NCI-H2029 treated with DMSO at 0.1 percent for 48 hours (cell line): ENCODE results near the gene PDE4A.
"Not testable (repeated sequence)": the region's sequence is repeated elsewhere in the genome, so short reads cannot be mapped to it uniquely, and the experiment has no call there.

ENCODE experiments used
- DNase-seq: peaks from one replicate; lab custom pipeline; 2025; lab: John Stamatoyannopoulos, UW

Gene PDE4A

GRCh38 chr19:10420444-10421239, at the start of gene PDE4A:
PDE4A (plus strand) TSS chr19:10420538; CDS start chr19:10420765, 227 bp downstream.
- DNase-seq, result no peak

DNA sequence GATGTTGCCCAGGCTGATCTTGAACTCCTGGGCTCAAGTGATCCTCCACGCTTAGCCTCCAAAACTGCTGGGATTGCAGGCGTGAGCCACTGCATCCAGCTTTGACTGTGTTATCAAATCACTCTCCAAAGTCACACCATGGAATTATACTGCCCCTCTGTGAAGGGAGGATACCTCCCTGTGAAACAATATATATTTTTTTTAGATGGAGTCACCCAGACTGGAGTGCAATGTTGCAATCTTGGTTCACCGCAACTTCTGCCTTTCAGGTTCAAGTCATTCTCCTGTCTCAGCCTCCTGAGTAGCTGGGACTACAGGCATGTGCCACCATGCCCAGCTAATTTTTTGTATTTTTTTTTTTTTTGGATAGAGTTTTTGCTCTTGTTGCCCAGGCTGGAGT, 47.6 kb upstream of the PDE4A start:
- DNase-seq, result no peak

- DNase-seq, result no peak
These were observed 45.4 kb upstream of the PDE4A start for GRCh38 chr19:10374931-10375330.

DNA sequence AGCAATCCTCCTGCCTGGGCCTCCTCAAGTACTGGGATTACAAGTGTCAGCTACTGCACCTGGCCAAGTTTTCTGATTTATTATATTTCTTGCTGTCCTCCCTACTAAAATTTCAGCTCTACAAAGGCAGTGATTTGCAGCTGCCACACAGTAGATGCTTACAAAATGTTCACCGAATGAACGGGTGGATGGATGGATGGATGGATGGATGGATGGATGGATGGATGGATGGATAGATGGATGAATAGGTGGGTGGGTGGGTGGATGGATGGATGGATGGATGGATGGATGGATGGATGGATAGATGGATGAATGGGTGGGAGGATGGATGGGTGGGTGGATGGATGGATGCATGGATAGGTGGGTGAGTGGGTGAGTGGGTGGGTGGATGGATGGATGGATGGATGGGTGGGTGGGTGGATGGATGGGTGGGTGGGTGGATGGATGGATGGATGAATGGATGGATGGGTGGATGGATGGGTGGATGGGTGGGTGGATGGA, 43.1 kb upstream of the PDE4A start:
- not testable (repeated sequence) for DNase-seq

DNA sequence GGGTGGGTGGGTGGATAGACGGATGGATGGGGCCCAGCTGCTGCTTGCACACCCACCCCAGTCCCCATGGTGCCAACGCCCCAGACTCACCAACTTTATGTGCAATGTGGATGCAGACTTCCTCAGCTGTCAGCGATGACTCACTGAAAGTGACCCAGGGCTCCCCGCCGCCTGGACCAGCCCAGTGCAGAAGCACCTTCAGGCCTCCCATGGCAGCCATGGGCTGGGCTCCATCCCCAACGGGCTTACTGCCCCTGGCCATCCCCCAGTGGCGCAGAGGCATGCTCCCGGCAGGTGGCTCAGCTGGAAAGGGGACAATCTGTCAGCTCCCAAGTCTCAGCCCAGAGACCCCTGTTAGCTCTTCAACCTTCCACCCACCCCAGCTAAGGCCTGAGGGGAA, 42.2 kb upstream of the PDE4A start:
- no peak for DNase-seq

- DNase-seq, result no peak
These were observed 40.4 kb upstream of the PDE4A start for GRCh38 chr19:10379880-10380312.

DNA sequence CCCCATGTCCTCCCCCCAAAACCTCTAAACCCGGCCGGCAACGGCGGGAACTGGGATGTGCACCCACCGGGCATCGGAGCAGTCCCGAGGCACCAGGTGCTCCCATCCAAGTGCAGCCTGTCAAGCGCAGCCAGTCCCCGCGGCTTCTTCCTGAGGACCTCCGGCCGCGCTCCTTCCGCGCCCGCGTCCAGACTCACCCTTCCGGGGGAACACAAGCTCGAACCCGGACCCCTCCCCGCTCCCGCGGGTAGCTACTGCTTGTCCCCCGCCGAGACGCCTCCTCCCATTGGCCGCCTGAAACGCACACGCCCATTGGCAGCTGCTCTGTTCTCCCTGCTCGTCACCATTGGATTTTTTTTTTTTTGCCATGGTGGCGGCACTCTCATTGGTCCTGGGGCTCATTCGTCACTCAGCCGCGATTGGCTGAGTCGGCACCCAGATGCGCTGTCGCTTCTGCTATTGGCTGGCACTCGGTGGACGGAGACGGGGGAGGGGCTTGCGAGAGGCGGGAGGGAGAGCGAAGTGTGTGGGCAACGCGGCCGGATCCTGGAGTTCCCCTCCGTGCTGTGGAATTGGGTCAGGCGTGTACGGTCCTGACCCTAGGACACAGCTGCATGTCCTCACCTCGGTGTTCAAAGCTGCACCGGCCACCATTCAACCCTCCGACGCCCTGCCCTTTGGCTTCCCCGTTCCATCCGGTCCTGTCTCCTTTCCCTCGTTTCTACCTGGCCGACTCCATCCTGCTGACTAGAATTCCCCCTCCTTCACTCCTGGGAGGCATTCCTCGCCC, 39.8 kb upstream of the PDE4A start, which contains the start of gene TYK2:
Gene TYK2 (minus strand): TSS at position 260 of the 790 bp plus-strand sequence. CDS start 2,166 bp downstream, outside the sequence.
- DNase-seq, result peak; percentile 95

- not testable (repeated sequence) for DNase-seq
These were observed 37.2 kb upstream of the PDE4A start for GRCh38 chr19:10383223-10383499.

DNA sequence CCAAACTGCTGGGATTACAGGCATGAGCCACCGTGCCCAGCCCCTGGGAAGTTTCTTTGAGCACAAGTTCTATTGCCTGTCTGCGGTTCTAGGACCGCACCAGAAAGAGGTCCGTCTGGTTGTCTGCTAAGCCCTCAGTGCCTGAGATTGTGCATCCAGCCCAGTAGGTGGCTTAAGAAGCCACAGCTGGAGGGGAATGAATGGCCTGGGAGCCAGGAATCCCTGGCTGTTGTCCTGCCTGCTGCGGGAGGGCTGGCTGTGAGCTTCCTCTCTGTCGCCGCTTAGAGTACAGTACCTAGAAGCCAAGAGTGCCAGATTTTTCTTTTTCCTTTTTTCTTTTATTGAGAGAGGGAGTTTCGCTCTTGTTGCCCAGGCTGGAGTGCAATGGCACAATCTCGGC, 35.8 kb upstream of the PDE4A start:
- no peak for DNase-seq

DNA sequence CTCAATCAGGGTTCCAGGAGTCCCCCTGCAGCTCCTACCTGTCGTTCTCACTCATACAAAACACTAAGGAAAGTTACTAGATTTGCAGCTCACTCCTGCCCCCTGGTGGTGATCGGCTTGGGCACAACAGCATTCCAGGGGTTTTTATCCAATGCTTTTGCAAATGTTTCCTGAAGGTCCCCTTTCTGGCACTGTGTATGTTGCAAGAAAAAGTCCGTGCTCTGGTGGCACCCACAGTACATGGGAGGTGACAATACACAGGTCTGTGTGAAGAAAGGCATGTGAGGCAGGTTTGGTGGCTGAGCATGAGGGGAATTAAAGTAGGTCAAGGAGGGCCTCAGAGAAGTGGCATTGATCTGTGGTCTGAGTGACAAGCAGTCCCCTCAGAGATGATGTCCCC, 31.4 kb upstream of the PDE4A start:
- peak; percentile 74 for DNase-seq

- no peak for DNase-seq
These were observed 30.5 kb upstream of the PDE4A start for GRCh38 chr19:10389863-10390262.

DNA sequence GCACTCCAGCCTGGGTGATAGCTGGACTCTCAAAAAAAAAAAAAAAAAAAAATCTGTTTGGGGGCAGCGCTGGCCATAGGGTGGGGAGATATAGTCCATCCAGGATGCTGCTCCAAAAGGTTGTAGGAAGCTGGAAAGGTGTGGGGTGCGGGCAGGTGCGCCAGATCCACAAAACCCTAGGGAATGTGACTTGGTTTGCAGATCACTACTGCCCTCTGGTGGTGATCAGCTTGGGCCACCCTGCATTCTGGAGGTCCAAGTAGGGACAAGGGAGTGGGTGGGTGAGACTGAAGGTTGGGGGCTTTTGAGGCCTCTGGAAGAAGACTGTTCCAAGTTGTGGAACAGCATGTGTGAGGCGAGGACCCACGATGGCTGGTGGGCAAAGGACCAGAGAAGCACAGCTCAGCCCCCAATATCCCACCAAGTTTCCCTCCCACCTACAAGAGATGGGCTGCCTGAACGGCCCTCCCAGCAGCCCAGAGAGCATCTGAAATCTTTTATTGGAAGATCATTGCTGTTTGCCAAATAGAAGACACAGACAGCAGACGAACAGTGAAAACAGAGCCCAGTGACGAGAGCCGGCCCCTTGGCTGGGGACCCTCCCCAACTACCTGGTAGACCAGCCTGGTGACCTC, 29.6 kb upstream of the PDE4A start:
- peak; percentile 24 for DNase-seq

GRCh38 chr19:10392120-10392519, 28.2 kb upstream of the PDE4A start:
- no peak for DNase-seq

GRCh38 chr19:10393137-10393536, 27.2 kb upstream of the PDE4A start:
- DNase-seq, result no peak

DNA sequence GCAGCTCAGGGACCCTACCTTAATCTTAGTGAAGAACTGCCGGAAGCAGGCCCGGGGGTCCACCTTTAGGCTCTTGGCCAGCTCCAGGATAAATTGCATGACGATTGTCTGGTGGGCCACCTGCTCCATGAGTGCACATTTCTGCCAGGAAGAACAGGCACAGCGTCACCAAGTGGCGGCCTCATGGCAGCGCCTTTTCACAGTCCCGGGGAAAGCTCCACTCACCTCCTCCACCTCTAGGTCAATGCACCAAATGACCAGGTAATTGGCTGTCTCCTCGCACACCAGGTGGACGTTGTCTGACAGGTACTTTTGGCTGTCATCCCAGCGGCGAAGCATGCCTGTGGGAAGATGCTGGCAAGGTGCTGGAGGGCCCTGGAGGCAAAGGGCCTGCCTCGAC, 25.3 kb upstream of the PDE4A start:
- DNase-seq, result no peak

DNA sequence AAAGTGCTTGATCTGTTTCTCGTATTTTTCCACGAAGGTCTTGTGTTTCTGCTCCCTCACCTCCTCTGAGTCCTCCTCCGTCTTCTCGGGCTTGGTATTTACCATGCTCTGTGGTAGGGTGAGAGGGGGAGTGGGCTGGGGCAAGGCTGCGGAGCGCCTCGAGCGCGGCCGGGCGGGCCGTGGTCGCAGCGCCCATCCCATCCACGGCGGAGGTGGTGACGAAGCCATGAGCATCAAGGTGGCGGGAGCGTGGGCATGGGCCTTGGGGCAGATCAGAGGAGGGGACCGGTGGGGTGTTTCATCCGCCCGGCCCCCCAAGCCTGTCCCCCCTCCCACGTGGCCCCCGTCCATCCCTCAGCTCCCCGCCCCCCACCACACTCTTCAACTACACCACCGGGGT, 24.9 kb upstream of the PDE4A start:
- no peak for DNase-seq

- DNase-seq, result no peak
These were observed 24.4 kb upstream of the PDE4A start for GRCh38 chr19:10395917-10396316.

DNA sequence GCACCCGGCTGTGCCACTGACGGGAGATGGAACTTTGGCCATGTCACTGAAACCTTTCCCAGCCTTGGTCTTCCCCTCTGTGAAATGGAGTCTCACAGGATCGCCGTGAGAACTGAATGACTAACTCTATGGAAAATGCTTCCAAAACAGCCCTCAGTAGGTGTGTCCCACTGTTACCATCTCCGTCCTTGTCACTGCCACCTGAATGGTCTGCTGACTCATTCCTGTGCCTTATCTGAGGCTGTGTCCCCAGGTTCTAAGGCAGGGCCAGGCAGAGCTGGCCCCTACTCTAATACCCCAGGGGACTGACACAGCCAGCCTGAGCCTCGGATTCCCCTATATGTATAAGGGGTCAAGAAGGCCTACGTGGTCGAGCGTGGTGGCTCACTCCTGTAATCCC, 21.5 kb upstream of the PDE4A start:
- no peak for DNase-seq

- DNase-seq, result not testable (repeated sequence)
These were observed 21.0 kb upstream of the PDE4A start for GRCh38 chr19:10399340-10399739.

DNA sequence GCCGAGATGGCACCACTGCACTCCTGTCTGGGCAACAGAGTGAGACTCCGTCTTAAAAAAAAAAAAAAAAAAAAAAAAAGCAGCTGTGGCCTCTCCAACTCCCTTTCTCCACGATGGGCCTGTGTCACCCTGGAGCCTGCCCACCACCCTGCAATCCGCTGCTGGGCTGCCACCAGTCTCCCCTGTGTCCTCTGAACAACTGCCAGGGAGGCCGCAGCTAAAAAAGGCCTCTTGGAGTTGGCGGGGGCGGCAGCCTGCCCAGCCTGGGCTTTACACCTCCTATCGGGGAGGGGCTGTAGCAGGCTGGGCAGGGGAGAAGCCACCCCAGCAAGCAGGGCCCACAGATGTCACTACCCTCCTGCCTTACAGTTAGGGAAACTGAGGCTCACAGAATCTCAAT, 20.5 kb upstream of the PDE4A start:
- DNase-seq, result no peak

DNA sequence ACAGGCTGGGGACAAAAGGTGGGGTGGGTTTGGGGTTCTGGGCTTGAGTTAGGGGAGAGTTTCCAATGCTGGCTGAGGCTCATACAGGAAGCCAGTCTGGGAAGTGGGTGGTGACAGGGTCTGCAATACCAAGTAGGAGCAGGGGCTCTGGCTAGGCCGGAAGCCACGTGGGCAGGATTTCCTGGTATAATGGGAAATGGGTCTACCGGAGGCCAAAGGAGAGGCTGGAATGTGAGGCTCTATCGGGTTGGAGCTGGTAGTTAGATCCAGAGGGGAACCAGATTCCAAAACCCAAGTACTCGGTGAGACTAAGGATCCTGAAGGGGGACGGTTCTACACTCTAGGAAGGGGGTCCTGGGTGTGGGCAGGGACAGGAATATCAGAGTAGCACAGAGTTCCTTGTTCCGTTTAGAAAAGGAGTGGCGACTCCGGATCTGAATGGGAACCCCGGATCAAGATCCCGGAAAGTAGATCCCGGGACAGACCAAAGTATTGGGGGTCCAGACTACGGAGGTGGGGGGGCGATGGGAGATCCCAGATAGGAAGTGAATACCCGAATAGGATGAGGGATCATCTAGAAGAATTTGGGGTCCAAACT, 17.8 kb upstream of the PDE4A start:
- no peak for DNase-seq
